Measurements from ENCODE around the gene THAP7. TPM values are rescaled to one million over a fixed set of nuclear protein-coding genes. Genes with fewer than 3 reads are reported as not detected.
A peak's percentile ranks its signal among the peaks of the same experiment; 100 is the strongest.

The THAP7 gene
- total and polyA plus RNA-seq, 9 of the 15 experiments (the other 6 are each of a cell fraction or from before 2014, with no cell fraction given) = 7.9 to 263 (median 84.1) TPM

GRCh38 chr22:21014726-21015465, 13.0 kb upstream of the THAP7 start, which contains the start of gene P2RX6 (continued):
- 0 out of 2 replicates have a peak, but pooled peaks have one; percentile 7 for TF ChIP-seq TSHZ1 (CRISPR knock-in tag; IDR thresholded peaks at IDR 0.05)
- TF ChIP-seq SUPT5H (IDR thresholded peaks at IDR 0.05) = no peak
- no peak for TF ChIP-seq MXD1 (CRISPR knock-in tag; IDR thresholded peaks at IDR 0.05; ENCODE audit: borderline replicate concordance, poor library complexity, severe bottlenecking)
- no peak for TF ChIP-seq ZC3H11A (IDR thresholded peaks at IDR 0.05; ENCODE audit: low read depth, low read length)
- no peak for TF ChIP-seq SIN3B (IDR thresholded peaks at IDR 0.05; ENCODE audit: low read depth)
- peak; percentile 90 for TF ChIP-seq ZBTB17 (CRISPR knock-in tag; IDR thresholded peaks at IDR 0.05)
- no peak for TF ChIP-seq ZBED1 (IDR thresholded peaks at IDR 0.05)
- peak; percentile 84; the same call in 1 of the 2 replicates for TF ChIP-seq ZNF174 (CRISPR knock-in tag; IDR thresholded peaks at IDR 0.05)
- no peak for TF ChIP-seq U2AF1 (optimal IDR thresholded peaks at IDR 0.05; ENCODE audit: low read depth, low read length)
- TF ChIP-seq ZNF780A (CRISPR knock-in tag; IDR thresholded peaks at IDR 0.05) = no peak
- no peak for TF ChIP-seq NCOA1 (IDR thresholded peaks at IDR 0.05; ENCODE audit: low read depth)
- peak; percentile 95 for TF ChIP-seq ELF2 (CRISPR knock-in tag; IDR thresholded peaks at IDR 0.05)
- no peak for TF ChIP-seq RERE (CRISPR knock-in tag; IDR thresholded peaks at IDR 0.05; ENCODE audit: borderline replicate concordance)
- no peak for TF ChIP-seq USF1 (CRISPR knock-in tag; IDR thresholded peaks at IDR 0.05)
- TF ChIP-seq ELK1 (CRISPR knock-in tag; IDR thresholded peaks at IDR 0.05) = no peak
- TF ChIP-seq JUN (IDR thresholded peaks at IDR 0.05; ENCODE audit: borderline replicate concordance, low read depth, low read length) = peak; percentile 54; the same call in 1 of the 2 replicates
- TF ChIP-seq JUN (CRISPR knock-in tag; IDR thresholded peaks at IDR 0.05; ENCODE audit: borderline replicate concordance) = no peak
